ENCODE results near the gene ZNF530. TPM values are rescaled to one million over a fixed set of nuclear protein-coding genes. Genes with fewer than 3 reads are reported as not detected.

The ZNF530 gene
- 1 to 10 TPM in 2 of 3 donors, under 1 TPM in 1; 0.94 to 1.9 (median 1.0) TPM for polyA plus RNA-seq

DNA sequence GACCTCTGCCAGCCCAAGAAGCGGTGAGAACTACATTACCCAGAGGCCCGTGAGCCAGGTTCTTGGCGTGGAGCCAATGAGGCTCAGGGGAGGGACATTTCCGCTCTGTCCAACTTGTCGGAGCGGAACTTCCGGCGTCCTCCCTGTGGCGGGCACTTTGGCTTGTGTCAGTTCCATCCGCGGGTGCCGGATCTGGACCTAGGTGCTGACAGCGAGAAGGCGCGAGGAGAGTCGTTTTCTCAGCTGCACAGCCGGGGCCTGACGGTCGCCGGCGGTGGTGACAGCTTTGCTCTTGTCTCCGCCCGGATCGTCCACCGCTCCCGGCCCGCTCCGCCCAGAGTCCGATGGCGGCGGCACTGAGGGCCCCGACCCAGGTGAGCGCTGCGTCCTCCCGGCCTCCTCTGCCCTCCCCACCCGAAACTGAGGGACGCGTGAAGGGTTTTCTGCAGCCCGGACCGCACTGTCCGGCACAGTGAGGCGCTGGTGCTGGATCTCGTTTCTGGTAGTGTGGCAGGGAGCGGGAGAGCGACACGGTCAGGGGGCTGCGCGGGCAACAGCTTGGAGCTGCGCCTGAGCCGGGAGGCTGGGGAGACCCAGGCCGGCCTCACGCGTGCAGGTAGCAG, at the start of gene ZNF530:
TSS of gene ZNF530 (plus strand) at position 125 of the 623 bp plus-strand sequence. CDS start 4,461 bp downstream, outside the sequence.
- no peak within 1 kb of the TSS for H3K27ac ChIP-seq (ENCODE audit: low read depth, low read length)
- 1% methylated on average over 53 of the region's 53 CpGs for WGBS, 3 donors

DNA sequence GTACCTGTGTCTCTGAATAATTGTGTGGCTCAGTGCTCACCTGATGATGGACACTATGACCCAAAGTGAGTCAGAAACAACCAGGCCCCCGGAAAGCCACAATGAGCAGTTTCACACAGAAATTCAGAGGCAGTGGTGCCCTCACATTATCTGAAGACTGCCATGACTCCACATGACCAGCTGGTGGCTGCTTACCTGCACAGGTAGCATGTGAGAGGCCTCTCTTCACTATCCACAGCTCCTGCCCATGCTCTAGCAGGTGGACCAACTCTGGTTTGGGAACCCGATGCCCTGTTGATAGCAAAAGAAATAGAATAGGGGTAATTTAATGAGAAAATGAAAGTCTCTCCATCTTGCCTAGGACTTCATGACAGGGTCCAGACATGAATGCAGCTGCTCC, 47.3 kb upstream of the ZNF530 start:
- WGBS, 3 donors = 95 to 98% (median 98%) methylated on average over 2 of the region's 2 CpGs
- H3K27ac ChIP-seq (ENCODE audit: low read depth, low read length) = no peak overlapping the region

DNA sequence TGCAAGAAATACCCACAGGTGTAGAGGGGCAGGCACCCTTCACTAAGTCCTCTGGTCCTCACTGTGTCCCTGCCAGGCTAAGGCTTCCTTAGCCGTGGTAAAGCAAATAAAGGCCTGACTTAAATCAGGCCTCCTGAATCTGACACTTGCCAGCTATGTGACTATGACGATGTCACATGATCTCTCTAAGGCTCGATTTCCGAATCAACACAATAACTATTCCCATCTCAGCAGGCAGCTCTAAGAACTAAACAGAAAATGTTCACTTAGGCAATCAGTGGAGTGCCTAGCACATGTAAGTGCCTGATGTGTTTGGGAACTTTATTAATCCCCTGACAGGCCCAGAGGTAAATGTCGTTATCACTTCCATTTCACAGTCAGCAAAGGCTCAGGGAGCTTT, 42.0 kb upstream of the ZNF530 start:
- H3K27ac ChIP-seq (ENCODE audit: low read depth, low read length) = no peak overlapping the region
- WGBS, 3 donors = 66 to 89% (median 86%) methylated on average over 5 of the region's 5 CpGs

DNA sequence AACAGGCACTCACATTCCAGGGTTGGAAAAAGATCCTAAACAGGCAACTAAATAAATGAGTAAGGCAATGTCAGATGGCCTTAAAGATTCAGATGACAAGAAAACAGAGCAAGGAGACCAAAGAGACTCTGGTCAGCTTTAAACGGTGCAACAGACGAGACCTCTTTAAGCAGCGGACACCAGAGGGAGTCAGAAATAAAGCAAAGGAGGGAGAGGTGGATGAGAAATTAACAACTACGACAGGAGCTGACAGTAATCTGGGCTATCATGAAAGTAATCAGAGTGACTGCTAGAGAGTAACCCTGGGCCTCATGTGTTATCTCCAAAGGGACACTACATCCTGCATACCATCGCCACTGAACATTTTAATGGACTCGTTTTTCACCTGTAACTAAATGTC, 41.2 kb upstream of the ZNF530 start:
- whole genome bisulfite sequencing, 3 donors = 31 to 33% (median 33%) methylated on average over 6 of the region's 6 CpGs
- no peak overlapping the region for H3K27ac ChIP-seq (ENCODE audit: low read depth, low read length)

DNA sequence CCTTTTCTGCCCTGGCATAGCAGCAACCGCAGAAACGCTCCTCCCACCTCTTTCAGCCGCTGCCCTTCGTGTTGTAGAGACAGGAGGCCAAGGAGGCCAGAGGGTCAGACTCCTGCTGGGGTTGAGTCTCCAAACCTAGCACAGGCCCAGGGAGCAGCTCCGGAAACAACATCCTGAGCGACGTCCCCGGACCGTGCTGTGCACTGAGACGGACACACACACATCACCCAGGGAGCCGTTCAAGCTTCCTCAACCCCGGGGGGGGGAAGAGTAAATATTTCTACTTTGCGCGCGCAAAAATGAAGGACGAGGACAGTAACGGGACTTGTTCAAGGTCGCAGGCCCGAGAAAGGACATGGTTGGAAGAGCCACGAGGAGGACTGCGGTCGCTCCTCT, 40.7 kb upstream of the ZNF530 start:
- H3K27ac ChIP-seq (ENCODE audit: low read depth, low read length) = no peak overlapping the region
- WGBS, 3 donors = 0 to 1% (median 1%) methylated on average over 22 of the region's 22 CpGs

DNA sequence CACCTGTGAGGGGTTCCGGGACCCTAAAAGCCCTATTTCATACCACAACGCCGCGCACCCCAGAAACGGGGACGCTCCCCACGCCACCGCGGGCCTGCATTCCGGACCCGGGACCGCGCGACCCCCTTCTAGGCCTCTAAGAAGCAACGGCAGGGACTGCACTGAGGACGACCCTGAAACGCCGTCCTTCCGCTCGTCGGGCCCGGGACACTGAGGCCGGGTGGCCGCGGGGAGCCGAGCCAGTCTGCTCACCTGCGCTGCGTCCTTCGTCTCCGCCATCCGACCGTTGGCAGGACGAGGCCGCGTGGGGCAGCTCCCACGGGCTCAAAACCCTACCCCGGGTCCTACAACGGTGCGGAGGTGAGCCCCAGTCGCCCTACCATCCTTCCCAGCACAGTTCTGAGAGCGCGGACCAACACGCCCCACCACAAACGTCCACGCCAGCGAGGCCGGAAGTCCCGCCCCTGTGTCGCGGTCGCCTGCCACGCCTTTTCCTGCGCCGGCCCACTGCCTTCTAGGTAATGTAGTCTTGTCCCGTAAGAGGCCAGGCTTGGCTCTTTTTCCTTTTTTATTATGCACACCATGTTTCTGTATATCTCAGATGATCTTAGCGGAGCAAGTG, 40.2 kb upstream of the ZNF530 start, which contains the start of gene ZNF550:
TSS of gene ZNF550 (minus strand) at position 460 of the 622 bp plus-strand sequence. CDS start at position 279, 181 bp downstream.
- 0% methylated on average over 56 of the region's 56 CpGs for WGBS, 3 donors
- no peak within 1 kb of the TSS for H3K27ac ChIP-seq (ENCODE audit: low read depth, low read length)

DNA sequence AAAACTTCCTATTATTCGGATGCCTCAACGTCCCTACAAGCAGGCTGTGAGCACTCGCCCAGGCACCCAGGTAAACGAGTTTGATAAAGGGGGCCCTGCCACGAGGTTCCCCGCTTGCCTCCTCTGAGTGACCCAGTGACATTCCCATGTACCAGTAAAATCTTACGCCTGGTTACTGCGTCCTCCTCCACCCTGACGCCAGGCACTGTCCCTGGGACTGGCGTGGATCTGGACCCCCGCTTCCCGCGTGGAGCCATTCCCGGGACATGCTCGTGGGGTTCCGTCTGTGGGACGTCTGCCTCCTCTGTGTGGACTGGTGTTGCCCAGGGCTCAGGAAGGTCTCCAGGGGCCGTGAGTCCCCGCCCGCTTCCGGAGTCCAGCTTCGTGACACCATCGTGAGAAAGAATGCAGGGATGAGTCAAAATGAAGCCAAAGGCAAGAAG, 39.6 kb upstream of the ZNF530 start:
- WGBS, 3 donors = 15 to 24% (median 18%) methylated on average over 23 of the region's 23 CpGs
- H3K27ac ChIP-seq (ENCODE audit: low read depth, low read length) = no peak overlapping the region

DNA sequence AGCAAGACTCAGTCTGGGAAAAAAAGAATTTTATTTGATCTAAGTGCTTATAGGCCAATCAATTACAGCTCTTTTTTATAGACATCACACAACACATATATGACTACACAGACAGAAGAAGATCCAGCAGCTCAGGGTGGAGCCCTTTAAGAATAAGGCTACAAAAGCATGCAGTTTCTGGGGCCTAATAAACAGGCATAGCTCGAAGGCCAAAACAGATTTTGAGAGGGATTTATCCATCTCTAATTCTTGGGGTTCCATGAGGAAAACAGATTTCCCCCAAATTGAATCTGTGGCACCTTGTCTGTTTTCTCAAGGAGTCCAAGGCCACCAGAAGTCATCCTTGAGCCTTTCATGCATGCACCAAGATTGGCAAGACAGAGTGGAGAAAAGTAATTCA, 36.1 kb upstream of the ZNF530 start:
- no peak overlapping the region for H3K27ac ChIP-seq (ENCODE audit: low read depth, low read length)
- 57 to 81% (median 58%) methylated on average over 1 of the region's 1 CpG for WGBS, 3 donors

DNA sequence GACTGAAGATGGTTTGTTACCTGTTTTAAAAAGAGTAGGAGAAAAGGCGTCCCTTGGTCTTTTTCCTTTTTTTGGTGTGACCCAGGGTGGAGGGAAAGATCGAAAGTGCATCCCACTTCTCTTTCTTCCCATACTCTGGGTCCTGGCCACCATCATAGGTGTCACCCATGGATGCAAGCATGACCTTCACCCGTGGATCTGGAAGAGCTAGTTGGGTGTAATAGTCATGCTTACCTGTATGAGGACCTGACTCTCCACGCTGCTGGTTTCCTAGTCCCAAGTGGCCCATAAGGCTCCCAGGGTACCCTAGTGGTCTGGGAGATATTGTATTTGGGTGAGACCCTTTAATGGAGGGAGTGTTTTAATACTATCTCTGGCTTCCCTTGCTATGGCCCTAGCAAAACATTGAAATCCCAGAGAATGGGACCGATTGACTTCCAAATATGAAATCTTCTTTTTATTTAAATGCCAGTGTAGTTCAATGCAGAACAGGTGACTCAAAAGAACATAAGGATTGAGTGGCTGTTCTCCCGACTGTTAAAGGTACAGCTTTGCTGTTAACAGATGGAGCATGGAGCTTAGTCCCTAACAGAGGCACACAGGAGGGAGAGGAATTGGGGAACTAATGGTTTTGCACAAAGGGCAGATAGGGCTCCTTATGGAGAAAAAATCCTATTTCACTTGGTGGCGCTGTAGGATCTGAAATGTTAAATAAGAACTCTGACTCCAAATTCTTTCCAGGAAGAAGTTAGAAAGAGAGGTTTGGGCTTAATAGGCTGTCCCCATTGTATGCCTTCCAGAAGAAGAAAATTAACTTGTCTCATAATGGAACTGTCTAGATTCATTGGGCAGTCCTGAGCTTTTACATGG, 33.1 kb upstream of the ZNF530 start:
- 57 to 60% (median 58%) methylated on average over 7 of the region's 7 CpGs for WGBS, 3 donors

DNA sequence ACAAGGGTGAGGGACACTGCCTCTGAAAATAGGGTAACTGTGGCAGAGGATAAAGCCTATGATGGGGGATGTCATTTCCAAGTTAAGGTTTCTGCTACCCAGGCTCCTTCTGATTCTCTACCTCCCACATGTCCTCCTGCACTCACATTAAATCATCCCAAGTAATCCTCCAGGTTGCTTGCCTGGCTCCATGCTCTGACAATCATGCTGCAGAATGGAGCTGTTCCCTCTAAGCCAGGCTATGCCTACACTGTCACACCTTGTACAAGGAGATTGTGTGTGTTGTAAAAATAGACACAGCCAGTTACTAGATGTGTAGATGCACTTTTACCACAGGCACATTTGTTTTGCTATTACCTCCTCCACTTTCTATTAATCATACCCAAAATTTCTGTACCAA, 29.0 kb upstream of the ZNF530 start:
- no peak overlapping the region for H3K27ac ChIP-seq (ENCODE audit: low read depth, low read length)

More for the DNA sequence above, 33.1 kb upstream of the ZNF530 start:
- no peak overlapping the region for H3K27ac ChIP-seq (ENCODE audit: low read depth, low read length)

DNA sequence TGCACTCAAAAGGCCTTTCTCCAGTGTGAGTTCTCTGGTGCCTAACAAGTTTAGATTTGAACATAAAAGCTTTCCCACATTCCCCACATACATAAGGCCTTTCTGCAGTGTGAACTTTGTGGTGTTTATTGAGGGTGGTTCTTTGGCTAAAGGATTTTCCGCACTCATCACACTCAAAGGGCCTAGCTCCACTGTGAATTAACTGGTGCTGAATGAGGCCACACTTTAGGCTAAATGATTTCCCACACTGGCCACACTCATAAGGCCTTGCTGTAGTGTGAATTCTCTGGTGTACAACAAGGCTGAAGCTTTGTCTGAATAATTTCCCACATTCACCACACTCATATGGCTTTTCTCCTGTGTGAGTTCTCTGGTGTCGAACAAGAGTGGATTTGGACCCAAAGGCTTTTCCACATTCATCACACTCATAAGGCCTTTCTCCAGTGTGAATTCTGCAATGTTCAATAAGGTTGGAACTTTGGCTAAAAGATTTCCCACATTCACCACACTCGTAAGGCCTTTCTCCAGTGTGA, 27.2 kb upstream of the ZNF530 start:
- 97 to 99% (median 98%) methylated on average over 3 of the region's 3 CpGs for WGBS, 3 donors
- no peak overlapping the region for H3K27ac ChIP-seq (ENCODE audit: low read depth, low read length)

DNA sequence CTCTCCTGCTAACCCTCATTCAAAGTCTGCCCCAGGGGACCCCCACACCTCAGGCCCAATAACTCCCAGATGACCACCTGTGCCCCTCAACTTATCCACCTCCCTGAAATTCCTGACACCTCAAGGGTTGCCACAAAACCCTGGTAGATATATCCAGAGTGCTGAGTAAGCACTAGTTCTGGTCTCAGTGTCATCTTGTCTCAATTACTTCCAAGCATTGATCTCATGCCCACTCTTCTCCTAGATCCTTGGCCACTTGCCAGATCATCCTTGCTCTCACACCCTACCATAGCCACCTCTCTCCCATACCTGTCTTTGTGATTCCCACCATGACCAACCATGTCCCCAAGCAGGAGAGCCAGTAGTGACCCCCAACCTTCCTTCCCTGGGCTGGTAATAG, 23.0 kb upstream of the ZNF530 start:
- H3K27ac ChIP-seq (ENCODE audit: low read depth, low read length) = no peak overlapping the region

DNA sequence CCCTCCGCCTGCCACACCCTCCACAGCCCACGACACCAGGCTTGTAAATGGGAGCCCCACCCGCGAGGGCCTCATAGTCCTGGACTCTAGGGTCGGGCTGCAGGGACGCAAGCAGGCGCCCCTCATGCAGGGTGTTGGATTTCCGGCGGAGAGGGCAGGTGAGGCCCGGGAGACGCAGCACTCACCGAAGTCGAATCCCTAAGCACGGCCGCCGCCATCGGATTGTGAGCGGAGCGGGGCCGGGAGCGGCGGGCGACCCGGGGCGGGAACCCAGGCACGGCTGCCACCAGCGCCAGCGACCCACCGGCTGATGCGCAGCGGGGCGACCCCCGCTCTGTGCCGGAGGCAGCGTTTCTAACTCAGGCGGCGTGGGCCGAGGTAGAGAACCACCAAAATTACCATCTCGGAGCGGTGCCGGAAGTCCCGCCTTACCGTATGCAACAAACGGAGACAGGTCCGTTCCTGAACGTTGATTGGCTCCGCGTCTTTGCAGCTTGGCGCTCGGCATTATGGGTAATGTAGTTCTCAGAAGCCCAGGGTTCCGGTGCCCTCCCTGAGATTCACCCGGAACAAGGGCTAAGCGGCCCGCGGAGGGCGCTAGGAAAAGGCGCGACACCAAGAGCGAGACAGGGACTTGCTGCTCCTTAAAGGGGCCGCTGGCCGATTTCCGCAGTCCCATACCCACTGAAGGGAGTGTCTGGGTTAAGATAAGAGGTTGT, 21.0 kb upstream of the ZNF530 start, which contains the start of gene ZNF416:
TSS of gene ZNF416 (minus strand) at position 425 of the 719 bp plus-strand sequence. CDS start at position 218, 207 bp downstream.
- 0 to 1% (median 0%) methylated on average over 51 to 62 of the region's 62 CpGs for WGBS, 3 donors
- no peak within 1 kb of the TSS for H3K27ac ChIP-seq (ENCODE audit: low read depth, low read length)

DNA sequence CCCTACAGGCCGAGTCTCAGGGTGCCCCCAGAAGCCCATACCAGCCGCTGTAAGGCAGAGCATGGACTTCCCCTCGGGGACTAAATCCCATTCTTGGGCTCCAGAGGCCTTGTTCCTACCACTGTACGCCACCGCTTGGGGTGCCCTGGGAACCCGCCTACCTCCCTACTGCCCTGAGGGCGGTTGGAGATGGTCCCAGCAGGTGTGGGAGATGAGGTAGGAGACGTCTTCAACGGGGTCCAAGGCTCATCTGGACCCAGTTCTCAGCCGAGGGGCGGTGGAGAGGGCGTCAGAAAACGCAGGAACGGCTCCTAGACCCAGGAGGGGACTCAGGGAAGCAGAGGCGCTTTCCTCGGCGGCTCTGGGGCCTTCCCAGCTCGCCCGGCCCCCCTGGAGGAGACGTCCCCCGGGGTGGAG, 16.6 kb upstream of the ZNF530 start:
- WGBS, 3 donors = 29 to 39% (median 39%) methylated on average over 21 of the region's 21 CpGs

DNA sequence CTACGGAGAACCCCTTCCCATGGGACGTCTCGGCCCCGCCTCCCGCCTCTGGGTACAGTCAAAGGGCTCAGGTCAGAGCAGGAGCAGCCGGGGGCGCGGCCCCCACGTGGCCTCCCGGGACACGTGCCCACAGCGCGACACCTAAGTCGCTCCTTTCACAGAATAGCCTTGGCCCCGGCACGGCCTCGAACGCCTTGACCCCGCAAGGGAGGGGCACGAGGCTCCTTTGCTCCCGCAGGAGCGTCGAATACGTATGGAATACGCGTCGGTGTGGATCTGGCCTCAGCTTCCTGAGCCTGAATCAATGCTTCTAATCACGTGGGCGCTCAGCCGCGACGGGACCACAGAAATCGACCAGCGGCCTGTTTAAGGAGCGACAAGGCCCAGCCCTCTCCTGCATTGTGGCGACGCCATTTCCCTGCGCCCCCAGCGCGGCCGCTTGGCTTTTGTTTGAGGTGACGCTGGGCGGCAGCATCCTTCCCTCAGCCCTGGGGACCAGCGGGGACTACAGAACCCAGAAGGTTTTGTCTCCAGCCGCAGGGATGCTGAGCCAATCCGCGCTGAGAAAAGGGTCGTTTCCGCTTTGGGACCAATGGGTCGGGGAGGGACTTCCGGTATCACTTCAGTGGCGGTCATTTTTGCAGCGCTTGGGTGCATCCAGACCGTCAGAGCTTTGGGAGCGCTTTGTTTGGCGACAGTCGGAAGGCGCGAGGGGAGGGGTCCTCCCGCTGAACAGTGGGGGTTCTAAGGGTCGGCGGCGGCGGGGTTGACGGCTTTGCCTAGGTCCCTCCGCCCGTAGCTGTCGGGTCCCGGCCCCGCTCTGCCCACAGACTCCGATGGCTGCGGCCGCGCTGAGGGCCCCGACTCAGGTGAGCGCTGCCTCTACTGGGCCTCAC, 15.9 kb upstream of the ZNF530 start, which contains the start of gene ZIK1:
TSS of gene ZIK1 (plus strand) at position 625 of the 896 bp plus-strand sequence. CDS start at position 837, 212 bp downstream.
- 1 to 3% (median 1%) methylated on average over 76 of the region's 76 CpGs for WGBS, 3 donors
- H3K27ac ChIP-seq (ENCODE audit: low read depth, low read length) = no peak within 1 kb of the TSS

More for the DNA sequence above, 16.6 kb upstream of the ZNF530 start:
- H3K27ac ChIP-seq (ENCODE audit: low read depth, low read length) = no peak overlapping the region

DNA sequence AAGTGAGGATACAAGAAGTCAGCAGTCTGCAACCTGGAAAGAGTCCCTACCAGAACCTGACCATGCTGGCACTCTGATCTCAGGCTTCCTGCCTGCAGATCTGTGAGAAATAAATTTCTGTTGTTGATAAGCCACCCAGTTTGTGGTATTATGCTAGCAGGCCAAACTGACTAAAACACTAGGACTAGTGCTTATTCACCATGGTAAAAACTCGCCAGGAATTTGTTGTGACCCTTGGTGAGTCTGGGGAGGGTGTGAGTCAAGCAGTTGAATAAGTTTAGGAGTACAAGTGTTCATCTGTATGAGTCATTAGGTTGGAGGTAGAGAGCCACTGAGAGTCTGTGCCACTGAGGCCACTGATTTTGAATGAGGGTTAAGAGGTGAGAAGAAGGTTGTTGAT, 12.2 kb upstream of the ZNF530 start:
- no peak overlapping the region for H3K27ac ChIP-seq (ENCODE audit: low read depth, low read length)
- 90 to 100% (median 96%) methylated on average over 1 of the region's 1 CpG for WGBS, 3 donors

DNA sequence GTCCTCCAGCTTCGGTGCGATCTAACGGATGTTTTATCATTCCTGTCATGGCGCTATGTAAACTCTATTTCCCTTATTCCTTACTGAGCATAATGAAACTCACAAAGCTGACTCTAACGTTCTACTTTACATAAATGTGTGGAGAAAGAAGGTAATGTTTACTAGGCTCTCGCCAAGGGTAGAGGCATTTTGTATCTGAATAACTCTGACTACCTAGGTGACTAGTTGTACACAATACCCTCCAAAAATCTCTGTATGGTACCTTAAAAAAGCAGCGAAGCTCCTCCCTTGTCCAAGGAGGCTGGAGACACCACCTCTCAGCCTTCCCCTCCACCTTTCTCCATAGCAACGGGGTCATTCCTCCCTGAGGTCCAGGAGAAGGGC, 316 bp upstream of the ZNF530 start:
- WGBS, 3 donors = 49 to 56% (median 56%) methylated on average over 8 of the region's 8 CpGs
- H3K27ac ChIP-seq (ENCODE audit: low read depth, low read length) = no peak overlapping the region
